ENCODE measurements around the gene STX11.

DNA sequence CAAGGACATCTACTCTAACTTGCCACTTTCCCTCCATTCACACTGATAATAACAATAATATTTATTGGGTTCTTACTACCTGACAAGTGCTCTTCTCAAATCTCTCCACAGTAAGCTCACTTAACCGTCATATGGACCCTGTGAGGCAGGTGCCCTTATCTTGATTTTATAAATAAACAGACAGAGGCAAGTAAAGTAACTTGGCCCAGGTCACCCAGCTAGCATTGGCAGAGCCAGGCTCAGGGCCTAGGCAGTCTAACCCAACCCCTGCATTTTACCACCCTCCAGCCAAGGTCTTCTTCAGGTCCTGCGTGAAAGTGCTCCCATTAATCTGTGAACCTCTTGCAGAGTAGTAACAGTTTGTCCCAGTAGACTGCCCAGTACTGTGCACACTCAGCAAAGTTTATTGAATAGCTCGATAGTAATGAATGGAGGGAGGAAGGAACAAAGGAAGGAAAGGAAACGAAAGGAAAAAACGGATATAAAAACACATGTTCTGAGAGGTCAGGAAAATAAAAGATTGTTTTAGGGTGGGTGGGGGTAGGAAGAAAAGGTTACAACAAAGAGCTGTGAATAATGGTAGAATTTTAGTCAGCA is 17.0 kb upstream of the STX11 start:
- TF ChIP-seq, protein P1, sequence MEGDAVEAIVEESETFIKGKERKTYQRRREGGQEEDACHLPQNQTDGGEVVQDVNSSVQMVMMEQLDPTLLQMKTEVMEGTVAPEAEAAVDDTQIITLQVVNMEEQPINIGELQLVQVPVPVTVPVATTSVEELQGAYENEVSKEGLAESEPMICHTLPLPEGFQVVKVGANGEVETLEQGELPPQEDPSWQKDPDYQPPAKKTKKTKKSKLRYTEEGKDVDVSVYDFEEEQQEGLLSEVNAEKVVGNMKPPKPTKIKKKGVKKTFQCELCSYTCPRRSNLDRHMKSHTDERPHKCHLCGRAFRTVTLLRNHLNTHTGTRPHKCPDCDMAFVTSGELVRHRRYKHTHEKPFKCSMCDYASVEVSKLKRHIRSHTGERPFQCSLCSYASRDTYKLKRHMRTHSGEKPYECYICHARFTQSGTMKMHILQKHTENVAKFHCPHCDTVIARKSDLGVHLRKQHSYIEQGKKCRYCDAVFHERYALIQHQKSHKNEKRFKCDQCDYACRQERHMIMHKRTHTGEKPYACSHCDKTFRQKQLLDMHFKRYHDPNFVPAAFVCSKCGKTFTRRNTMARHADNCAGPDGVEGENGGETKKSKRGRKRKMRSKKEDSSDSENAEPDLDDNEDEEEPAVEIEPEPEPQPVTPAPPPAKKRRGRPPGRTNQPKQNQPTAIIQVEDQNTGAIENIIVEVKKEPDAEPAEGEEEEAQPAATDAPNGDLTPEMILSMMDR (IDR thresholded peaks at IDR 0.05; ENCODE audit: insufficient read depth, low read length): no peak
- TF ChIP-seq POLR2AphosphoS5 (IDR thresholded peaks at IDR 0.05; ENCODE audit: low read depth) (no peak), SPI1 (IDR thresholded peaks at IDR 0.05; ENCODE audit: borderline replicate concordance, low read depth) (no peak), GABPA (IDR thresholded peaks at IDR 0.05; ENCODE audit: low read depth) (no peak)
- TF ChIP-seq, protein P2, sequence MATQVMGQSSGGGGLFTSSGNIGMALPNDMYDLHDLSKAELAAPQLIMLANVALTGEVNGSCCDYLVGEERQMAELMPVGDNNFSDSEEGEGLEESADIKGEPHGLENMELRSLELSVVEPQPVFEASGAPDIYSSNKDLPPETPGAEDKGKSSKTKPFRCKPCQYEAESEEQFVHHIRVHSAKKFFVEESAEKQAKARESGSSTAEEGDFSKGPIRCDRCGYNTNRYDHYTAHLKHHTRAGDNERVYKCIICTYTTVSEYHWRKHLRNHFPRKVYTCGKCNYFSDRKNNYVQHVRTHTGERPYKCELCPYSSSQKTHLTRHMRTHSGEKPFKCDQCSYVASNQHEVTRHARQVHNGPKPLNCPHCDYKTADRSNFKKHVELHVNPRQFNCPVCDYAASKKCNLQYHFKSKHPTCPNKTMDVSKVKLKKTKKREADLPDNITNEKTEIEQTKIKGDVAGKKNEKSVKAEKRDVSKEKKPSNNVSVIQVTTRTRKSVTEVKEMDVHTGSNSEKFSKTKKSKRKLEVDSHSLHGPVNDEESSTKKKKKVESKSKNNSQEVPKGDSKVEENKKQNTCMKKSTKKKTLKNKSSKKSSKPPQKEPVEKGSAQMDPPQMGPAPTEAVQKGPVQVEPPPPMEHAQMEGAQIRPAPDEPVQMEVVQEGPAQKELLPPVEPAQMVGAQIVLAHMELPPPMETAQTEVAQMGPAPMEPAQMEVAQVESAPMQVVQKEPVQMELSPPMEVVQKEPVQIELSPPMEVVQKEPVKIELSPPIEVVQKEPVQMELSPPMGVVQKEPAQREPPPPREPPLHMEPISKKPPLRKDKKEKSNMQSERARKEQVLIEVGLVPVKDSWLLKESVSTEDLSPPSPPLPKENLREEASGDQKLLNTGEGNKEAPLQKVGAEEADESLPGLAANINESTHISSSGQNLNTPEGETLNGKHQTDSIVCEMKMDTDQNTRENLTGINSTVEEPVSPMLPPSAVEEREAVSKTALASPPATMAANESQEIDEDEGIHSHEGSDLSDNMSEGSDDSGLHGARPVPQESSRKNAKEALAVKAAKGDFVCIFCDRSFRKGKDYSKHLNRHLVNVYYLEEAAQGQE (IDR thresholded peaks at IDR 0.05; ENCODE audit: insufficient replicate concordance, low read depth): no peak

Data from HL-60 (cell line).